ENCODE results near the gene UIMC1.
"Not testable (repeated sequence)": the region's sequence is repeated elsewhere in the genome, so short reads cannot be mapped to it uniquely, and the experiment has no call there.

DNA sequence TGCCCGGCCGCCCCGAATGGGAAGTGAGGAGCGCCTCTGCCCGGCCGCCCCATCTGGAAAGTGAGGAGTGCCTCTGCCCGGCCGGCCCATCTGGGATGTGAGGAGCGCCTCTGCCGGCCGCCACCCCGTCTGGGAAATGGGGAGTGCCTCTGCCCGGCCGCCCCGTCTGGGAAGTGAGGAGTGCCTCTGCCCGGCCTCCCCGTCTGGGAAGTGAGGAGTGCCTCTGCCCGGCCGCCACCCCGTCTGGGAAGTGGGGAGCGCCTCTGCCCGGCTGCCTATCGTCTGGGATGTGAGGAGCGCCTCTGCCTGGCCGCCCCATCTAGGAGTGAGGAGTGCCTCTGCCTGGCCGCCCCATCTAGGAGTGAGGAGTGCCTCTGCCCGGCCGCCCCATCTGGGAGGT, 22.4 kb downstream of the UIMC1 start:
- TF ChIP-seq POLR2A (IDR thresholded peaks at IDR 0.05; ENCODE audit: borderline replicate concordance, extremely low read depth, insufficient read depth, insufficient read length) = not testable (repeated sequence)
- TF ChIP-seq, protein P1, sequence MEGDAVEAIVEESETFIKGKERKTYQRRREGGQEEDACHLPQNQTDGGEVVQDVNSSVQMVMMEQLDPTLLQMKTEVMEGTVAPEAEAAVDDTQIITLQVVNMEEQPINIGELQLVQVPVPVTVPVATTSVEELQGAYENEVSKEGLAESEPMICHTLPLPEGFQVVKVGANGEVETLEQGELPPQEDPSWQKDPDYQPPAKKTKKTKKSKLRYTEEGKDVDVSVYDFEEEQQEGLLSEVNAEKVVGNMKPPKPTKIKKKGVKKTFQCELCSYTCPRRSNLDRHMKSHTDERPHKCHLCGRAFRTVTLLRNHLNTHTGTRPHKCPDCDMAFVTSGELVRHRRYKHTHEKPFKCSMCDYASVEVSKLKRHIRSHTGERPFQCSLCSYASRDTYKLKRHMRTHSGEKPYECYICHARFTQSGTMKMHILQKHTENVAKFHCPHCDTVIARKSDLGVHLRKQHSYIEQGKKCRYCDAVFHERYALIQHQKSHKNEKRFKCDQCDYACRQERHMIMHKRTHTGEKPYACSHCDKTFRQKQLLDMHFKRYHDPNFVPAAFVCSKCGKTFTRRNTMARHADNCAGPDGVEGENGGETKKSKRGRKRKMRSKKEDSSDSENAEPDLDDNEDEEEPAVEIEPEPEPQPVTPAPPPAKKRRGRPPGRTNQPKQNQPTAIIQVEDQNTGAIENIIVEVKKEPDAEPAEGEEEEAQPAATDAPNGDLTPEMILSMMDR (IDR thresholded peaks at IDR 0.05 in 2 of 3, conservative IDR thresholded peaks at IDR 0.05 in 1 of 3; ENCODE audit: borderline replicate concordance in 1 of 3, insufficient read depth in 1 of 3, low read depth in 2 of 3, low read length in 2 of 3) = not testable (repeated sequence)

Measured in HCT116 (cell line).